NT2/D1 (cell line): Measurements from ENCODE around the gene CH25H.

ENCODE experiments used
- SUZ12 ChIP-seq: IDR thresholded peaks from 2 replicates; pipeline ENCODE4 v1.6.1; 2011; ENCODE audit not compliant: insufficient read length, insufficient read depth; ENCODE audit errors: extremely low read depth
- ZNF274 ChIP-seq: IDR thresholded peaks from 2 replicates; pipeline ENCODE4 v1.6.1; 2011; ENCODE audit warnings: mild to moderate bottlenecking, low read depth, low read length

DNA sequence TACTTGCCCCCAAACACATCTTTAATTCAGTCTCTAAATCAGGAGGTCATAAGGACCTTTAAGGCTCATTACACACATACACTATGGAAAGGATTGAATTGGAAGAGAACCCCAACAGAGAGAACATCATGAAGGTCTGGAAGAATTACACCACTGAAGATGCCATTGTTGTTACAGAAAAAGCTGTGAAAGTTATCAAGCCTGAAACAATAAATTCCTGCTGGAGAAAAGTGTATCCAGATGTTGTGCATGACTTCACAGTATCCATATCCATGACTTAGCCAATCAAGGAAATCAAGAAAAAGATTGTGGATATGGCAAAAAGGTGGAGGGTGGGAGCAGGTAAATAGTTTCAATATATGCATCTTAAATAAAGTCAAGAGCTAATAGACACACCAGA lies 30.7 kb upstream of the CH25H start:
- no peak for TF ChIP-seq ZNF274
- no peak for TF ChIP-seq SUZ12
